HCT116 (cell line): Measurements from ENCODE around the gene ADCK1. TPM values are rescaled to one million over a fixed set of nuclear protein-coding genes. Genes with fewer than 3 reads are reported as not detected.

ENCODE experiments used
- ATAC-seq: fragments of 200-7000 bp; cut with Tn5 transposase; 2 replicates; pipeline ENCODE4 v1.9.1; 2020; ENCODE audit warnings: mild to moderate bottlenecking, moderate library complexity
- BruUV-seq: library from RNA; stranded (reverse); fragments of 400-500 nt; replicated peaks from 2 replicates; lab custom pipeline; 2021; lab: Mats Ljungman, UMichigan
- CTCF ChIA-PET: fragments of 300-600 bp; sonication (Branson Sonifier 250); formaldehyde crosslinking; loops from one replicate; lab custom pipeline; 2021; ENCODE audit warnings: antibody characterized with exemption; lab: Charles Lee
- POLR2A ChIA-PET: fragments of 300-600, 350-600 bp; sonication (Branson Sonifier 250); formaldehyde crosslinking; loops from one replicate; lab custom pipeline; 2021; ENCODE audit warnings: antibody characterized with exemption; lab: Charles Lee
- RAD21 ChIA-PET, 2 experiments: fragments of 300-600 bp; sonication (Branson Sonifier 250); formaldehyde crosslinking; loops; one replicate each; lab custom pipeline; 2023; ENCODE audit warnings: low total read pairs in 2 of 2; ENCODE audit not compliant: uncharacterized antibody in 2 of 2, unreplicated experiment in 2 of 2, low non-redundant PET in 1 of 2; lab: Charles Lee
- DNase-seq: peaks from one replicate; pipeline ENCODE4 v3.0.0-alpha.2; 2010; ENCODE audit warnings: low read depth, low spot score
- H2AFZ ChIP-seq: fragments of 200-600 bp; shearing (Covaris generic), sonication (generic); 2 replicates; pipeline ENCODE4 v1.6.1; 2017; ENCODE audit warnings: low read depth, mixed run types, mixed read lengths, antibody characterized with exemption, low read length; ENCODE audit not compliant: poor library complexity, severe bottlenecking
- H3K27ac ChIP-seq: 2 replicates; pipeline ENCODE4 v1.5.1; 2012; ENCODE audit warnings: low read depth, low read length
- H3K27me3 ChIP-seq: fragments of 200-600 bp; sonication (generic); 2 replicates; pipeline ENCODE4 v1.6.1; 2016; ENCODE audit warnings: mixed run types, low read length, mixed read lengths; ENCODE audit not compliant: insufficient read depth
- H3K36me3 ChIP-seq, 2 experiments: fragments of 200-500 bp in 1 of 2; fragments of 200-600 bp in 1 of 2; sonication (Bioruptor generic) in 1 of 2; sonication (generic) in 1 of 2; 2 replicates each; pipeline versions ENCODE4 v1.5.1 to v1.6.1; 2014 to 2016; ENCODE audit warnings: low read length in 2 of 2, inconsistent platforms in 1 of 2, mixed read lengths in 1 of 2, mixed run types in 1 of 2; ENCODE audit not compliant: insufficient read depth in 2 of 2, control insufficient read depth in 1 of 2
- H3K4me1 ChIP-seq, 2 experiments: fragments of 200-600 bp in 1 of 2; sonication (generic) in 1 of 2; 2 replicates each; pipeline versions ENCODE4 v1.5.1 to v1.6.1; 2012 to 2017; ENCODE audit warnings: low read length in 2 of 2, inconsistent platforms in 1 of 2, mild to moderate bottlenecking in 1 of 2, mixed read lengths in 1 of 2, mixed run types in 1 of 2, moderate library complexity in 1 of 2; ENCODE audit not compliant: insufficient read depth in 2 of 2, control insufficient read depth in 1 of 2
- H3K4me2 ChIP-seq: fragments of 200-600 bp; sonication (generic); 2 replicates; pipeline ENCODE4 v1.6.1; 2017; ENCODE audit warnings: mixed run types, low read length, mixed read lengths
- H3K4me3 ChIP-seq, 2 experiments: fragments of 200-600 bp in 1 of 2; sonication (generic) in 1 of 2; replicated peaks in 1 of 2; 2 replicates each; pipeline ENCODE4 v1.5.1; 2011 to 2016; ENCODE audit warnings: low read length in 2 of 2, control low read depth in 1 of 2, low read depth in 1 of 2, mild to moderate bottlenecking in 1 of 2, mixed read lengths in 1 of 2, mixed run types in 1 of 2
- H3K79me2 ChIP-seq: fragments of 200-600 bp; sonication (generic); 2 replicates; pipeline ENCODE4 v1.6.1; 2017; ENCODE audit warnings: mild to moderate bottlenecking, mixed run types, low read length, moderate library complexity, mixed read lengths; ENCODE audit not compliant: insufficient read depth
- H3K9ac ChIP-seq: fragments of 200-600 bp; sonication (generic); 2 replicates; pipeline ENCODE4 v1.6.1; 2016; ENCODE audit warnings: low read length, mixed read lengths
- H3K9me2 ChIP-seq: fragments of 200-600 bp; sonication (generic), shearing (Covaris generic); 2 replicates; pipeline ENCODE4 v1.6.1; 2017; ENCODE audit warnings: mixed run types, mild to moderate bottlenecking, moderate library complexity; ENCODE audit not compliant: insufficient read depth
- H3K9me3 ChIP-seq, 2 experiments: fragments of 200-500 bp in 1 of 2; fragments of 200-600 bp in 1 of 2; sonication (Bioruptor generic) in 1 of 2; sonication (generic) in 1 of 2; 2 replicates each; pipeline ENCODE4 v1.6.1; 2014 to 2017; ENCODE audit warnings: low read length in 2 of 2, mixed read lengths in 2 of 2, inconsistent platforms in 1 of 2, low read depth in 1 of 2, mild to moderate bottlenecking in 1 of 2, mixed run types in 1 of 2, moderate library complexity in 1 of 2; ENCODE audit not compliant: control insufficient read depth in 1 of 2, insufficient read depth in 1 of 2
- H4K20me1 ChIP-seq: fragments of 200-600 bp; sonication (generic), shearing (Covaris generic); 2 replicates; pipeline ENCODE4 v1.6.1; 2017; ENCODE audit warnings: mixed run types, mild to moderate bottlenecking, moderate library complexity; ENCODE audit not compliant: insufficient read depth
- ATF3 ChIP-seq: IDR thresholded peaks from 2 replicates; pipeline ENCODE4 v1.6.1; 2012
- CEBPB ChIP-seq: IDR thresholded peaks from 2 replicates; pipeline ENCODE4 v1.6.1; 2012; ENCODE audit warnings: low read depth
- CTCF ChIP-seq, 3 experiments: fragments of 200-600 bp in 1 of 3; sonication (generic) in 1 of 3; IDR thresholded peaks in 2 of 3; conservative IDR thresholded peaks in 1 of 3; 2 replicates each; pipeline ENCODE4 v1.5.1; 2012 to 2017; ENCODE audit warnings: low read depth in 2 of 3, low read length in 2 of 3, antibody characterized with exemption in 1 of 3, borderline replicate concordance in 1 of 3, control low read depth in 1 of 3, mild to moderate bottlenecking in 1 of 3, mixed read lengths in 1 of 3, mixed run types in 1 of 3, moderate library complexity in 1 of 3; ENCODE audit not compliant: insufficient read depth in 1 of 3
- ELF1 ChIP-seq: IDR thresholded peaks from 2 replicates; pipeline ENCODE4 v1.6.1; 2012; ENCODE audit warnings: low read depth, borderline replicate concordance
- EZH2 ChIP-seq: fragments of 200-600 bp; sonication (generic); IDR thresholded peaks from 2 replicates; pipeline ENCODE4 v1.6.1; 2017; ENCODE audit warnings: antibody characterized with exemption, mixed run types
- JUND ChIP-seq: IDR thresholded peaks from 2 replicates; pipeline ENCODE4 v1.6.1; 2012
- MAX ChIP-seq: IDR thresholded peaks from 2 replicates; pipeline ENCODE4 v1.6.1; 2012
- POLR2A ChIP-seq: IDR thresholded peaks from 2 replicates; pipeline ENCODE4 v1.7.0; 2011; ENCODE audit warnings: borderline replicate concordance; ENCODE audit not compliant: insufficient read depth, insufficient read length; ENCODE audit errors: extremely low read depth
- POLR2AphosphoS5 ChIP-seq: IDR thresholded peaks from 2 replicates; pipeline ENCODE4 v1.6.1; 2011; ENCODE audit warnings: mild to moderate bottlenecking, low read depth, low read length, moderate library complexity
- REST ChIP-seq: IDR thresholded peaks from 2 replicates; pipeline ENCODE4 v1.6.1; 2012; ENCODE audit warnings: low read depth
- SP1 ChIP-seq: IDR thresholded peaks from 2 replicates; pipeline ENCODE4 v1.6.1; 2012; ENCODE audit warnings: low read depth
- SRF ChIP-seq: IDR thresholded peaks from 2 replicates; pipeline ENCODE4 v1.6.1; 2012; ENCODE audit warnings: low read depth
- TCF7L2 ChIP-seq: IDR thresholded peaks from 2 replicates; pipeline ENCODE4 v1.7.0; 2011; ENCODE audit warnings: borderline replicate concordance, inconsistent platforms; ENCODE audit not compliant: insufficient read depth, insufficient read length; ENCODE audit errors: extremely low read depth
- YY1 ChIP-seq: IDR thresholded peaks from 2 replicates; pipeline ENCODE4 v1.6.1; 2011; ENCODE audit warnings: low read length, low read depth, moderate library complexity, mild to moderate bottlenecking; ENCODE audit not compliant: insufficient replicate concordance; ENCODE audit errors: extremely low read depth
- ZBTB33 ChIP-seq: IDR thresholded peaks from 2 replicates; pipeline ENCODE4 v1.6.1; 2011; ENCODE audit warnings: mild to moderate bottlenecking, low read length, moderate library complexity; ENCODE audit not compliant: insufficient replicate concordance; ENCODE audit errors: extremely low read depth
- ZFX ChIP-seq: fragments of 450-650 bp; IDR thresholded peaks from 2 replicates; pipeline ENCODE4 v1.6.1; 2017
- ZNF274 ChIP-seq: fragments of 200-500 bp; sonication (Bioruptor generic); IDR thresholded peaks from 2 replicates; pipeline ENCODE4 v1.6.1; 2014; ENCODE audit warnings: mild to moderate bottlenecking, low read depth, low read length, inconsistent platforms
- intact Hi-C: fragments of 100-400 bp; cut with micrococcal nuclease; formaldehyde crosslinking; loops from 2 replicates; pipeline ENCODE4 v1.10.0; 2022
- total RNA-seq: library from RNA; stranded (reverse); gene quantifications from one replicate; pipeline ENCODE4 v1.2.1, GENCODE V29; 2021; ENCODE audit not compliant: unreplicated experiment

The ADCK1 gene
- total RNA-seq, 1 experiment from 2014 or later, result 6.0 TPM

GRCh38 chr14:77790566-77791224 lies 9.2 kb upstream of the ADCK1 start:
- no peak for ATAC-seq
- no peaks in the 10 kb centered on the region for H4K20me1 ChIP-seq
- TF ChIP-seq CTCF (IDR thresholded peaks at IDR 0.05 in 2 of 3, conservative IDR thresholded peaks at IDR 0.05 in 1 of 3; ENCODE audit: borderline replicate concordance in 1 of 3, insufficient read depth in 1 of 3, low read depth in 2 of 3, low read length in 2 of 3), result no peak
- TF ChIP-seq YY1, result no peak
- TF ChIP-seq CEBPB, result no peak
- TF ChIP-seq ATF3, result no peak
- no peak for TF ChIP-seq REST
- no peak for TF ChIP-seq POLR2AphosphoS5
- no peak for TF ChIP-seq SRF
- no peak for TF ChIP-seq SP1
- TF ChIP-seq JUND, result no peak
- no peak for TF ChIP-seq TCF7L2
- TF ChIP-seq MAX, result no peak
- TF ChIP-seq ZBTB33, result no peak
- TF ChIP-seq ZFX, result no peak
- no peak for TF ChIP-seq EZH2
- TF ChIP-seq POLR2A, result no peak
- no peak for TF ChIP-seq ELF1
- no peak for TF ChIP-seq ZNF274
- TF ChIP-seq, all 23 proteins: peak for 0
- POLR2A ChIA-PET, result interaction anchor here (1.0 to 1.6 kb wide), 2 partner anchors 9 to 10 kb away, joined by 3 to 4 read pairs; partner anchors contain the start of gene ADCK1
- DNase-seq, result no peak
- Histone ChIP-seq H3K9me2 (no peaks in the 10 kb centered on the region), H3K9ac (no peak overlapping the region), H3K27ac (no peak overlapping the region), H3K79me2 (no peaks in the 10 kb centered on the region), H2AFZ (no peak overlapping the region), H3K4me1 (peaks cover 0 to 15% of the 10 kb centered on the region in 2 experiments; a peak in 3 of 4 replicates), H3K4me2 (no peak overlapping the region), H3K27me3 (no peaks in the 10 kb centered on the region), H3K9me3 (no peaks in the 10 kb centered on the region), H3K36me3 (no peaks in the 10 kb centered on the region), H3K4me3 (no peak overlapping the region)
- RAD21 ChIA-PET, result no interaction called here
- intact Hi-C loops, result no loop called here
- BruUV-seq, result no TSS peak
- CTCF ChIA-PET, result no interaction called here
